Breast epithelium (tissue), 4 donors: Measurements from ENCODE around the gene EPN2. TPM values are rescaled to one million over a fixed set of nuclear protein-coding genes. Genes with fewer than 3 reads are reported as not detected.

Experiments
- DNase-seq, 2 donors: peaks; one replicate each; pipeline ENCODE4 v3.0.0-alpha.2; 2019; ENCODE audit warnings: low spot score in 2 of 2
- H3K27ac ChIP-seq, 2 donors: fragments of 200-600 bp; sonication (generic) in 1 of 2; one replicate each; pipeline ENCODE4 v1.5.1; 2016 to 2019; ENCODE audit warnings: mild to moderate bottlenecking in 1 of 2
- H3K27me3 ChIP-seq, 2 donors: fragments of 200-600 bp; sonication (generic) in 1 of 2; one replicate each; pipeline versions ENCODE4 v1.5.1 to v1.6.0; 2017 to 2019; ENCODE audit warnings: control low read depth in 1 of 2, mild to moderate bottlenecking in 1 of 2
- H3K36me3 ChIP-seq: fragments of 200-600 bp; one replicate; pipeline ENCODE4 v1.5.1; 2019
- H3K4me1 ChIP-seq, 2 donors: fragments of 200-600 bp; sonication (generic); one replicate each; pipeline ENCODE4 v1.5.1; 2016 to 2019; ENCODE audit warnings: control low read depth in 1 of 2
- H3K4me3 ChIP-seq, 3 donors: fragments of 200-600 bp; sonication (generic); 1 replicate in 2 of 3; 2 replicates in 1 of 3; pipeline ENCODE4 v1.5.1; 2016 to 2019; ENCODE audit warnings: mild to moderate bottlenecking in 3 of 3, moderate library complexity in 2 of 3
- H3K9me3 ChIP-seq, 2 donors: fragments of 200-600 bp; sonication (generic) in 1 of 2; one replicate each; pipeline ENCODE4 v1.5.1; 2016 to 2019; ENCODE audit warnings: control low read depth in 1 of 2
- CTCF ChIP-seq, 3 donors: fragments of 450-650 bp; IDR thresholded peaks; one replicate each; pipeline ENCODE4 v1.5.1; 2016 to 2017; ENCODE audit warnings: antibody characterized with exemption in 3 of 3, mild to moderate bottlenecking in 3 of 3, moderate library complexity in 3 of 3
- POLR2A ChIP-seq: fragments of 450-650 bp; IDR thresholded peaks from one replicate; pipeline ENCODE4 v1.6.1; 2016; ENCODE audit warnings: antibody characterized with exemption, mild to moderate bottlenecking, moderate library complexity
- POLR2AphosphoS5 ChIP-seq, 3 donors: sonication (generic); formaldehyde crosslinking; IDR thresholded peaks; one replicate each; pipeline ENCODE4 v1.6.1; 2017; ENCODE audit warnings: antibody characterized with exemption in 3 of 3
- intact Hi-C: fragments of 100-400 bp; cut with DNase I; formaldehyde crosslinking; loops from one replicate; pipeline ENCODE4 v1.15.1; 2023; ENCODE audit warnings: low total_unique reads
- total RNA-seq, 3 donors: library from RNA; depleted of rRNA; stranded (reverse); fragments of >200 nt; gene quantifications; one replicate each; pipeline ENCODE4 v1.1.0, GENCODE V29; 2016

The EPN2 gene
- total RNA-seq, 3 donors from 2014 or later = 26.6 to 36.7 (median 30.6) TPM

- no peak for TF ChIP-seq POLR2A
- no peak for TF ChIP-seq CTCF (IDR thresholded peaks at IDR 0.05)
- TF ChIP-seq POLR2AphosphoS5 (IDR thresholded peaks at IDR 0.05) = no peak
- Histone ChIP-seq H3K27ac (no peak overlapping the region), H3K4me3 (no peak overlapping the region), H3K9me3 (no peaks in the 10 kb centered on the region), H3K4me1 (no peaks in the 10 kb centered on the region), H3K36me3 (no peaks in the 10 kb centered on the region), H3K27me3 (no peaks in the 10 kb centered on the region)
- no peak for DNase-seq
- intact Hi-C loops = loop anchor here (10.0 kb wide), 1 partner anchor 1993 kb away; no protein-coding TSS in a partner anchor
Measured at GRCh38 chr17:19372011-19372370, 134.8 kb downstream of the EPN2 start.

- DNase-seq = peak in 1 of 2 donors; percentile 47
- no peak overlapping the region for H3K27ac ChIP-seq
- H3K4me3 ChIP-seq = no peak overlapping the region
- TF ChIP-seq CTCF (IDR thresholded peaks at IDR 0.05) (no peak), POLR2AphosphoS5 (IDR thresholded peaks at IDR 0.05) (no peak), POLR2A (no peak)
- intact Hi-C loops = loop anchor here (10.0 kb wide), 1 partner anchor 1992 kb away; no protein-coding TSS in a partner anchor
- H3K9me3 ChIP-seq = no peaks in the 10 kb centered on the region
- no peaks in the 10 kb centered on the region for H3K4me1 ChIP-seq
- no peaks in the 10 kb centered on the region for H3K27me3 ChIP-seq
- H3K36me3 ChIP-seq = no peaks in the 10 kb centered on the region
Measured at GRCh38 chr17:19372439-19372838, 135.3 kb downstream of the EPN2 start.

- peak in 1 of 2 donors; percentile 38 for DNase-seq
- intact Hi-C loops = loop anchor here (10.0 kb wide), 1 partner anchor 1992 kb away; no protein-coding TSS in a partner anchor
- H3K4me3 ChIP-seq = no peak overlapping the region
- no peak for TF ChIP-seq POLR2A
- no peak for TF ChIP-seq POLR2AphosphoS5 (IDR thresholded peaks at IDR 0.05)
- TF ChIP-seq CTCF (IDR thresholded peaks at IDR 0.05) = no peak
- H3K27ac ChIP-seq = peak overlapping the region in 1 of 2 donors; percentile 10
- H3K9me3 ChIP-seq = no peaks in the 10 kb centered on the region
- no peaks in the 10 kb centered on the region for H3K4me1 ChIP-seq
- H3K36me3 ChIP-seq = no peaks in the 10 kb centered on the region
- H3K27me3 ChIP-seq = no peaks in the 10 kb centered on the region
Measured at GRCh38 chr17:19372866-19373504, 135.8 kb downstream of the EPN2 start.

- H3K27ac ChIP-seq = peak overlapping the region in 1 of 2 donors; percentile 10
- intact Hi-C loops = loop anchor here (10.0 kb wide), 1 partner anchor 1991 kb away; no protein-coding TSS in a partner anchor
- H3K27me3 ChIP-seq = no peaks in the 10 kb centered on the region
- peak in 1 of 2 donors; percentile 20 for DNase-seq
- peaks cover 3% of the 10 kb centered on the region in 2 donors for H3K4me1 ChIP-seq
- TF ChIP-seq POLR2AphosphoS5 (IDR thresholded peaks at IDR 0.05) (no peak), POLR2A (no peak), CTCF (IDR thresholded peaks at IDR 0.05) (no peak)
- no peaks in the 10 kb centered on the region for H3K9me3 ChIP-seq
- no peak overlapping the region for H3K4me3 ChIP-seq
- H3K36me3 ChIP-seq = no peaks in the 10 kb centered on the region
Measured at GRCh38 chr17:19374136-19374535, 137.0 kb downstream of the EPN2 start.

- Histone ChIP-seq H3K27me3 (no peaks in the 10 kb centered on the region), H3K27ac (no peak overlapping the region), H3K9me3 (no peaks in the 10 kb centered on the region), H3K36me3 (peaks cover 2% of the 10 kb centered on the region), H3K4me3 (no peak overlapping the region), H3K4me1 (peaks cover 7% of the 10 kb centered on the region in 2 donors)
- no peak for DNase-seq
- TF ChIP-seq POLR2AphosphoS5 (IDR thresholded peaks at IDR 0.05) = no peak
- no peak for TF ChIP-seq POLR2A
- TF ChIP-seq CTCF (IDR thresholded peaks at IDR 0.05) = no peak
- intact Hi-C loops = loop anchor here (10.0 kb wide), 1 partner anchor 1989 kb away; no protein-coding TSS in a partner anchor
Measured at GRCh38 chr17:19375732-19376131, 138.6 kb downstream of the EPN2 start.
